Measurements from ENCODE around the gene TAF4.

DNA sequence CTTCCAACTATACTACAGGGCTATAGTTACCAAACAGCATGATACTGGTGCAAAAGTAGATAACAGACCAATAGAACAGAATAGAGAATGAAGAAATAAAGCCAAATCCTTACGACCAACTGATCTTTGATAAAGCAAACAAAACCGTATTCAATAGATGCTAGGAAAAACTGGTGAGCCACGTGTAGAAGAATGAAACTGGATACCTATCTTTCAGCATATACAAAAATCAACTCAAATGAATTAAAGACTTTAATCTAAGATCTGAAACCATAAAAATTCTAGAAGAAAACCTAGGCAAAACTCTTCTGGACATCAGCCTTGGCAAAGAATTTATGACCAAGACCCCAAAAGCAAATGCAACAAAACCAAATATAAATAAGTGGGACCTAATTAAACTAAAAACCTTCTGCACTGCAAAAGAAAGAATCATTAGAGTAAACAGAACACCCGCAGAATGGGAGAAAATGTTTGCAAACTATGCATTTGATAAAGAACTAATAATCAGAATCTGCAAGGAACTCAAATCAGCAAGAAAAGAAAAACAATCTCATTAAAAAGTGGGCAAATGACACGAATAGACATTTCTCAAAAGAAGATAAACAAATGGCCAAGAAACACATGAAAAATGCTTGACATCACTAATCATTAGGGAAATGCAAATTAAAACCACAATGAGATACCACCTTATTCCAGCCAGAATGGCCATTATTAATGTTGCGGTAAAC, 109.8 kb downstream of the TAF4 start:
- TF ChIP-seq, protein P1, sequence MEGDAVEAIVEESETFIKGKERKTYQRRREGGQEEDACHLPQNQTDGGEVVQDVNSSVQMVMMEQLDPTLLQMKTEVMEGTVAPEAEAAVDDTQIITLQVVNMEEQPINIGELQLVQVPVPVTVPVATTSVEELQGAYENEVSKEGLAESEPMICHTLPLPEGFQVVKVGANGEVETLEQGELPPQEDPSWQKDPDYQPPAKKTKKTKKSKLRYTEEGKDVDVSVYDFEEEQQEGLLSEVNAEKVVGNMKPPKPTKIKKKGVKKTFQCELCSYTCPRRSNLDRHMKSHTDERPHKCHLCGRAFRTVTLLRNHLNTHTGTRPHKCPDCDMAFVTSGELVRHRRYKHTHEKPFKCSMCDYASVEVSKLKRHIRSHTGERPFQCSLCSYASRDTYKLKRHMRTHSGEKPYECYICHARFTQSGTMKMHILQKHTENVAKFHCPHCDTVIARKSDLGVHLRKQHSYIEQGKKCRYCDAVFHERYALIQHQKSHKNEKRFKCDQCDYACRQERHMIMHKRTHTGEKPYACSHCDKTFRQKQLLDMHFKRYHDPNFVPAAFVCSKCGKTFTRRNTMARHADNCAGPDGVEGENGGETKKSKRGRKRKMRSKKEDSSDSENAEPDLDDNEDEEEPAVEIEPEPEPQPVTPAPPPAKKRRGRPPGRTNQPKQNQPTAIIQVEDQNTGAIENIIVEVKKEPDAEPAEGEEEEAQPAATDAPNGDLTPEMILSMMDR (conservative IDR thresholded peaks at IDR 0.05 in 1 of 2, IDR thresholded peaks at IDR 0.05 in 1 of 2; ENCODE audit: low read depth in 1 of 2, low read length in 2 of 2): no peak
- TF ChIP-seq EZH2 (IDR thresholded peaks at IDR 0.05; ENCODE audit: low read length, missing control alignments): no peak

All from fibroblast of lung (primary cell).